Aorta (tissue), 5 donors: ENCODE results near the gene ACSL3. TPM values are rescaled to one million over a fixed set of nuclear protein-coding genes. Genes with fewer than 3 reads are reported as not detected.

Experiments
- ATAC-seq: fragments of 200-7000 bp; cut with Tn5 transposase; one replicate; pipeline ENCODE4 v1.9.1; 2022; ENCODE audit warnings: moderate library complexity; ENCODE audit not compliant: low FRiP score
- DNase-seq, 2 donors: peaks; one replicate each; pipeline ENCODE4 v3.0.0-alpha.2; 2020
- H3K27ac ChIP-seq, 2 donors: one replicate each; pipeline ENCODE4 v1.5.1; 2013; ENCODE audit warnings: low read length in 2 of 2, mild to moderate bottlenecking in 2 of 2, moderate library complexity in 2 of 2, control low read depth in 1 of 2, inconsistent platforms in 1 of 2, low read depth in 1 of 2
- H3K27me3 ChIP-seq, 2 donors: one replicate each; pipeline ENCODE4 v1.6.1; 2013; ENCODE audit warnings: control low read depth in 1 of 2, low read length in 1 of 2, mild to moderate bottlenecking in 1 of 2, moderate library complexity in 1 of 2; ENCODE audit not compliant: insufficient read depth in 2 of 2, control insufficient read depth in 1 of 2
- H3K36me3 ChIP-seq, 2 donors: one replicate each; pipeline ENCODE4 v1.6.1; 2013; ENCODE audit warnings: control low read depth in 1 of 2, low read length in 1 of 2, mild to moderate bottlenecking in 1 of 2; ENCODE audit not compliant: insufficient read depth in 2 of 2, control insufficient read depth in 1 of 2
- H3K4me1 ChIP-seq, 2 donors: one replicate each; pipeline ENCODE4 v1.6.1; 2013; ENCODE audit warnings: low read length in 2 of 2, control low read depth in 1 of 2, mild to moderate bottlenecking in 1 of 2, moderate library complexity in 1 of 2; ENCODE audit not compliant: insufficient read depth in 2 of 2, control insufficient read depth in 1 of 2
- H3K4me3 ChIP-seq, 2 donors: one replicate each; pipeline ENCODE4 v1.5.1; 2013; ENCODE audit warnings: low read length in 2 of 2, control low read depth in 1 of 2, mild to moderate bottlenecking in 1 of 2
- H3K9me3 ChIP-seq: one replicate; pipeline ENCODE4 v1.6.1; 2013; ENCODE audit warnings: mild to moderate bottlenecking, low read length; ENCODE audit not compliant: control insufficient read depth
- WGBS, 2 donors: extraction: QIAGEN DNeasy Blood & Tissue Kit; methylation state at CpG; one replicate each; pipeline ENCODE4 v1.1.7; 2013; 5-methylcytosine and 5-hydroxymethylcytosine counted together
- intact Hi-C, 2 donors: fragments of 100-400 bp; cut with DNase I; formaldehyde crosslinking; loops; one replicate each; pipeline versions ENCODE4 v1.14.2 to v1.15.0; 2022
- polyA plus RNA-seq, 2 donors: library from polyadenylated mRNA; stranded (reverse); fragments of 200-250 nt; gene quantifications; one replicate each; pipeline ENCODE4 v1.2.3, GENCODE V29; 2013
- total RNA-seq, 2 donors: library from RNA; stranded (reverse); fragmentation: NEBNext Ultra II Directional; extraction: Animal tissue kit (Norgen Biotek cat#: 25700); gene quantifications; one replicate each; pipeline ENCODE4 v1.2.1, GENCODE V29; 2021
- donor health status: healthy with polysubstance abuse.
- donor health status: Bipolar disorder and iron deficiency.
- donor health status: DM: no; HTN: no; CAD: no.
- donor health status: DM: no; HTN: no; CAD: no.
- donor health status: DM: yes; HTN: yes; CAD: no.

ACSL3 gene
- total and polyA plus RNA-seq, 4 donors: 14.0 to 69.0 (median 52.9) TPM

GRCh38 chr2:222872551-222872950 lies 11.7 kb downstream of the ACSL3 start:
- no peak overlapping the region for H3K27ac ChIP-seq
- intact Hi-C loops: no loop called here
- peaks cover 0 to 2% of the 10 kb centered on the region in 2 donors for H3K36me3 ChIP-seq
- whole genome bisulfite sequencing, 2 donors: 93 to 94% methylated on average over 4 of the region's 4 CpGs
- no peak overlapping the region for H3K4me3 ChIP-seq
- H3K27me3 ChIP-seq: no peaks in the 10 kb centered on the region
- DNase-seq (no peak), ATAC-seq (no peak)
- peaks cover 6 to 15% of the 10 kb centered on the region in 2 donors for H3K4me1 ChIP-seq
- no peaks in the 10 kb centered on the region for H3K9me3 ChIP-seq

GRCh38 chr2:222875482-222875881 lies 14.6 kb downstream of the ACSL3 start:
- H3K4me3 ChIP-seq: no peak overlapping the region
- H3K27ac ChIP-seq: no peak overlapping the region
- no peaks in the 10 kb centered on the region for H3K9me3 ChIP-seq
- H3K36me3 ChIP-seq: peaks cover 0 to 2% of the 10 kb centered on the region in 2 donors
- peaks cover under 1 to 6% of the 10 kb centered on the region in 2 donors for H3K4me1 ChIP-seq
- H3K27me3 ChIP-seq: no peaks in the 10 kb centered on the region
- DNase-seq (no peak), ATAC-seq (no peak)
- intact Hi-C loops: no loop called here
- WGBS, 2 donors: 95 to 97% methylated on average over 3 of the region's 3 CpGs

- Histone ChIP-seq H3K36me3 (peaks cover 0 to 2% of the 10 kb centered on the region in 2 donors), H3K27ac (no peak overlapping the region), H3K4me3 (no peak overlapping the region), H3K27me3 (no peaks in the 10 kb centered on the region), H3K9me3 (no peaks in the 10 kb centered on the region), H3K4me1 (peaks cover 0 to 4% of the 10 kb centered on the region in 2 donors)
- intact Hi-C loops: no loop called here
- DNase-seq (no peak), ATAC-seq (no peak)
Measured at GRCh38 chr2:222876947-222877346, 16.1 kb downstream of the ACSL3 start.

- Histone ChIP-seq H3K27ac (no peak overlapping the region), H3K9me3 (no peaks in the 10 kb centered on the region), H3K4me1 (peaks cover 0 to 4% of the 10 kb centered on the region in 2 donors), H3K36me3 (peaks cover 0 to 2% of the 10 kb centered on the region in 2 donors), H3K4me3 (no peak overlapping the region), H3K27me3 (no peaks in the 10 kb centered on the region)
- 73 to 80% methylated on average over 2 of the region's 2 CpGs for WGBS, 2 donors
- intact Hi-C loops: no loop called here
- no peak for ATAC-seq
- DNase-seq: no peak
Measured at GRCh38 chr2:222877556-222878300, 16.9 kb downstream of the ACSL3 start.

- ATAC-seq (no peak), DNase-seq (no peak)
- H3K9me3 ChIP-seq: no peaks in the 10 kb centered on the region
- H3K27ac ChIP-seq: no peak overlapping the region
- H3K36me3 ChIP-seq: peaks cover 0 to 2% of the 10 kb centered on the region in 2 donors
- peaks cover 0 to 2% of the 10 kb centered on the region in 2 donors for H3K4me1 ChIP-seq
- H3K4me3 ChIP-seq: no peak overlapping the region
- no peaks in the 10 kb centered on the region for H3K27me3 ChIP-seq
- WGBS, 2 donors: 95 to 97% methylated on average over 5 of the region's 5 CpGs
- intact Hi-C loops: no loop called here
Measured at GRCh38 chr2:222878301-222878876, 17.6 kb downstream of the ACSL3 start.

- no peak overlapping the region for H3K27ac ChIP-seq
- H3K9me3 ChIP-seq: no peaks in the 10 kb centered on the region
- 79% methylated on average over 10 of the region's 10 CpGs for WGBS, 2 donors
- intact Hi-C loops: no loop called here
- no peak for ATAC-seq
- H3K36me3 ChIP-seq: peaks cover 0 to 2% of the 10 kb centered on the region in 2 donors
- peaks cover 0 to 2% of the 10 kb centered on the region in 2 donors for H3K4me1 ChIP-seq
- no peaks in the 10 kb centered on the region for H3K27me3 ChIP-seq
- H3K4me3 ChIP-seq: no peak overlapping the region
- DNase-seq: no peak
Measured at GRCh38 chr2:222878877-222879603, 18.2 kb downstream of the ACSL3 start.

GRCh38 chr2:222879604-222879933 lies 18.7 kb downstream of the ACSL3 start:
- Histone ChIP-seq H3K27ac (no peak overlapping the region), H3K36me3 (peaks cover 0 to 2% of the 10 kb centered on the region in 2 donors), H3K4me3 (no peak overlapping the region), H3K27me3 (no peaks in the 10 kb centered on the region), H3K4me1 (peaks cover 2 to 7% of the 10 kb centered on the region in 2 donors), H3K9me3 (no peaks in the 10 kb centered on the region)
- intact Hi-C loops: no loop called here
- ATAC-seq (no peak), DNase-seq (no peak)
- 60 to 64% methylated on average over 3 of the region's 3 CpGs for WGBS, 2 donors

GRCh38 chr2:222882484-222882928 lies 21.7 kb downstream of the ACSL3 start:
- ATAC-seq: no peak
- Histone ChIP-seq H3K27ac (no peak overlapping the region), H3K4me3 (no peak overlapping the region), H3K4me1 (peaks cover 2 to 4% of the 10 kb centered on the region in 2 donors), H3K36me3 (no peaks in the 10 kb centered on the region), H3K9me3 (no peaks in the 10 kb centered on the region), H3K27me3 (no peaks in the 10 kb centered on the region)
- intact Hi-C loops: no loop called here
- 58 to 68% methylated on average over 6 of the region's 6 CpGs for WGBS, 2 donors
- no peak for DNase-seq
